Measurements from ENCODE around the gene SLC9A6.

The SLC9A6 gene

GRCh38 chrX:136055651-136056221 is 70.5 kb downstream of the SLC9A6 start:
- Histone ChIP-seq H3K4me3 (replicated peaks; ENCODE audit: low read depth, low read length) (no peak overlapping the region), H3K36me3 (ENCODE audit: control insufficient read depth, insufficient read depth, low read length) (no peaks in the 10 kb centered on the region), H3K27me3 (replicated peaks; ENCODE audit: control insufficient read depth, insufficient read depth, low read length) (no peaks in the 10 kb centered on the region)
- DNase-seq (ENCODE audit: extremely low read depth, insufficient read length) = no peak
- no peak for TF ChIP-seq CTCF (IDR thresholded peaks at IDR 0.05; ENCODE audit: insufficient read depth, low read length, poor library complexity, severe bottlenecking)

- DNase-seq (ENCODE audit: extremely low read depth, insufficient read length) = no peak
- no peaks in the 10 kb centered on the region for H3K36me3 ChIP-seq (ENCODE audit: control insufficient read depth, insufficient read depth, low read length)
- H3K4me3 ChIP-seq (replicated peaks; ENCODE audit: low read depth, low read length) = no peak overlapping the region
- no peaks in the 10 kb centered on the region for H3K27me3 ChIP-seq (replicated peaks; ENCODE audit: control insufficient read depth, insufficient read depth, low read length)
- no peak for TF ChIP-seq CTCF (IDR thresholded peaks at IDR 0.05; ENCODE audit: insufficient read depth, low read length, poor library complexity, severe bottlenecking)
Measured at GRCh38 chrX:136057567-136057966, 72.3 kb downstream of the SLC9A6 start.

GRCh38 chrX:136059350-136059749 is 74.1 kb downstream of the SLC9A6 start:
- DNase-seq (ENCODE audit: extremely low read depth, insufficient read length) = no peak
- Histone ChIP-seq H3K27me3 (replicated peaks; ENCODE audit: control insufficient read depth, insufficient read depth, low read length) (no peaks in the 10 kb centered on the region), H3K4me3 (replicated peaks; ENCODE audit: low read depth, low read length) (no peak overlapping the region), H3K36me3 (ENCODE audit: control insufficient read depth, insufficient read depth, low read length) (no peaks in the 10 kb centered on the region)
- TF ChIP-seq CTCF (IDR thresholded peaks at IDR 0.05; ENCODE audit: insufficient read depth, low read length, poor library complexity, severe bottlenecking) = no peak

GRCh38 chrX:136061286-136061685 is 76.1 kb downstream of the SLC9A6 start:
- H3K27me3 ChIP-seq (replicated peaks; ENCODE audit: control insufficient read depth, insufficient read depth, low read length) = no peaks in the 10 kb centered on the region; the same call in 1 of the 2 replicates
- no peak overlapping the region for H3K4me3 ChIP-seq (replicated peaks; ENCODE audit: low read depth, low read length)
- DNase-seq (ENCODE audit: extremely low read depth, insufficient read length) = no peak
- no peak for TF ChIP-seq CTCF (IDR thresholded peaks at IDR 0.05; ENCODE audit: insufficient read depth, low read length, poor library complexity, severe bottlenecking)
- H3K36me3 ChIP-seq (ENCODE audit: control insufficient read depth, insufficient read depth, low read length) = no peaks in the 10 kb centered on the region

- no peak for TF ChIP-seq CTCF (IDR thresholded peaks at IDR 0.05; ENCODE audit: insufficient read depth, low read length, poor library complexity, severe bottlenecking)
- no peaks in the 10 kb centered on the region; the same call in 1 of the 2 replicates for H3K27me3 ChIP-seq (replicated peaks; ENCODE audit: control insufficient read depth, insufficient read depth, low read length)
- no peak for DNase-seq (ENCODE audit: extremely low read depth, insufficient read length)
- H3K4me3 ChIP-seq (replicated peaks; ENCODE audit: low read depth, low read length) = no peak overlapping the region
- H3K36me3 ChIP-seq (ENCODE audit: control insufficient read depth, insufficient read depth, low read length) = no peaks in the 10 kb centered on the region
Measured at GRCh38 chrX:136061696-136062095, 76.5 kb downstream of the SLC9A6 start.
